CD4-positive, alpha-beta T cell treated with Interleukin-10 for 1 hour (primary cell): ENCODE data around the gene LRP1B.

ENCODE experiments used
- DNase-seq: peaks from one replicate; pipeline ENCODE4 v3.0.0-alpha.2; 2020

Gene LRP1B

GRCh38 chr2:141497272-141497671 is 633.5 kb downstream of the LRP1B start:
- no peak for DNase-seq

DNA sequence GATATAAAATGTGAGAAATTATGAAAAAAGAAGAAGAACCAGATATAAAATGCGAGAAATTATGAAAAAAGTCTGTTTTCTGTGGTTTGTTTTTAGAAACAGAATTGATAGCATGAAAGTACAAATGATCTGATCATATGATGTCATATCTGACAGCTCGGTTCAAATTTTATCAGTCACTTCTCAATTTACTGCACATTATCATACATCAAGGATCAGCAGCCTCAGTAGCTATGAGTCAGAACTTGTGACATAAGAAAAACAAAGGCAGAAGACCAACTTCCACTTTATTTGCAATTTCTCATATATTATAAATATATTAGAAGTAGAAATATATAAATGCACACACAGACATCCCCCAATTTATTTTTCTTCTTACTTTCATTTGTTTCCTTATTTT is 634.0 kb downstream of the LRP1B start:
- no peak for DNase-seq

DNA sequence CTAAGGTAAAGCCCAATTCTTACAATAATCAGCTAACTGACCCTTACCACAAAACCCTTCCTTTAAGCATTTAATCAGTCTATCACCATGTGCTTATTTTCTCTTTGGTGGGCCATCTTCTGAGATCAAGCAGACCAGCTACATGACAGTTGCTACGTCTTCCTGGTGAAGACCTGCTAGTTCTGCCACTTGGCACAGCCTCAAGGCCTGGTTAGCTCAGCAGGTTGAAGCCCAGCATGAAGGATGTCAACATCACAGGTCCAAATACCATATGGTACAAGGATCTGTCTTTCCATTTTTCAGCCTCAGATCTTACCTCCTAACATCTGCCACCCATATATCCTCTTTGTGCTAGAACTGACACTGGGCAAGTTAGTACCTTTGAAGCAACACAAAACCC is 636.9 kb downstream of the LRP1B start:
- DNase-seq: no peak

DNA sequence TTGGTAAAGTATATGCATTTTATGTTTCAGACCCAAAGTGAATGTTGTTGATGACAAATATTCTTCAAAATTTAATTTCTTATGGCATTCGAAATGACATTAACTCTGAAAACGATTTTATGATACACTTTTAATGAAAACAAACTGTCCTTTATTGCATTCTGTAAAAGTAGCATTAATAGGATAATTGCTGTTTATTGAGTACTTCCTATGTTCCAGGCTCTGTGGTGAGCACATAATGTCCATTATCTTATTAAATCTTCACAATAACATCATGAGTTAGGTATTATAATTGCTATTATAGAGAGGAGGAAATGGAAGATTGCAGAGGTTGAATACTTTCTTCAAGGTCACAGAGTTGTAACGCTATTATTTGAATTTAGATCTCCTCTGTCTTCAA is 638.0 kb downstream of the LRP1B start:
- no peak for DNase-seq

DNA sequence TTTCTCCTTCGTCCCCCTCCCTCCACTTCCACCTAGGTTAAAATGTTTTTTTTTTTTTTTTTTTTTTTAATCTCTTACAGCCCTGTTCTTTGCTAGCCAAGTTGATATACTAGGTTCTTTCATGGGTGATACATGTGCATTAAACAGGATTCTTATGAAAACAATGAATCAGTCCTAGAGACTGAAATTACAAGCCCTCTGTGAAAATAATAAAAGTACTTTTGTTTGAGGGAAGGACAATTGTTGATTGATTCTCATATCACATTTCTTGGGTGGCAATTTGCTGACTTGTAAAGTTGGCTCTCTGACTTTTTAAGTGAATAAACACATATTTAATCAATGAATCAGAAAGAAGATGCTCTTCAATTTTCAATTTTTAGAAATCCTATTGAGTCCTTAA is 639.9 kb downstream of the LRP1B start:
- no peak for DNase-seq

DNA sequence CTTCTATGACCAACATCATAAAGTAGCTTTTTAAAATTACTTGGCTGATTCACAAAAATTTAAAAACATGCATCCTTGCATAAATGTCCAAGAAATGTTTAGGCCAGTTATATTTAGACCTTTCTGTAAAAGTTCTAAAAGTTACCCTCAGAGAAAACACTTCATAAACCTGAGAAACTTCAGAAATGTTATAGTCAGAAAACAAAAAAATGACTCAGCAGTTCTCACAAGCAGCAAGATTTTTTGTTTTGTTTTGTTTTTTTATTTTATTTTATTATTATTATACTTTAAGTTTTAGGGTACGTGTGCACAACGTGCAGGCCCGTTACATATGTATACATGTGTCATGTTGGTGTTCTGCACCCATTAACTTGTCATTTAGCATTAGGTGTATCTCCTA is 648.1 kb downstream of the LRP1B start:
- no peak for DNase-seq

GRCh38 chr2:141475801-141476200 is 655.0 kb downstream of the LRP1B start:
- no peak for DNase-seq

GRCh38 chr2:141468761-141469160 is 662.1 kb downstream of the LRP1B start:
- DNase-seq: no peak

GRCh38 chr2:141467331-141467730 is 663.5 kb downstream of the LRP1B start:
- DNase-seq: no peak

DNA sequence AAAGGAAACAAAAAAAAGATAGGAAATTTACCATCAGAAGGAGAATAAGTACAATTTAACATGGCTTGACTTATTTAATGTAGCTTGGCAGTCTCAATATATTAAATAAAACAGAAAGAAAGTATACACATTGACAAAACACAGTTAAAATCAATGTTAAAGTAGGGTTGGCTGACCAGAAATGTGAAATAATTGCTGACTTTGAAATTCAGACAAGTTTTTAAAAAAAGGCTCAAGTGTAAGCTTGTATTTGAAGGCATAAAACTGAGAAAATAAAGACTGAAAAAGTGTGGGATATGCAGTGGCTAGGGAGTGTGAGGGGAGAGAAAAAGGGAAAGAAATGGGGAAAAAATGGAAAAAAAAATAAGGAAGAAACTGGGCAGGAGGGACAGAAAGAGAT is 665.8 kb downstream of the LRP1B start:
- DNase-seq: no peak

GRCh38 chr2:141458351-141458750 is 672.5 kb downstream of the LRP1B start:
- DNase-seq: no peak

DNA sequence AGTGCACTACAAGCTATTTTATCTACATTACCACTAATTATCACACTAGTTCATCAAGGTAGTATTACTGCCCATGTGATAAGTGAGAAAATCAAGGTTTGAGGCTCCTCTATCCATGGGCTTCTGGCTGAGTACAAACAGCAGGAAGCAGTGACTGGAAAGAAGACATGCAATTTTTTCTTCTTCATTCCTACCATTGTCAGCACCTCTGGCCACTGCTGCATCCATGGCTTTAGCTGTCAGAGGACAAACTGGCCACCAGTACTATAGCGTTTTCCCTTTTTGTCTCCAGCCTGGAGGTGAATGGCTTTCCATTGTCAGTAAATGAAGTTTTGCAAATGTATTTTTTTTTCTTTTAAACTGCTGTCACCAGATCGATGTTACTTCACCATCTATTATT is 674.9 kb downstream of the LRP1B start:
- DNase-seq: no peak

DNA sequence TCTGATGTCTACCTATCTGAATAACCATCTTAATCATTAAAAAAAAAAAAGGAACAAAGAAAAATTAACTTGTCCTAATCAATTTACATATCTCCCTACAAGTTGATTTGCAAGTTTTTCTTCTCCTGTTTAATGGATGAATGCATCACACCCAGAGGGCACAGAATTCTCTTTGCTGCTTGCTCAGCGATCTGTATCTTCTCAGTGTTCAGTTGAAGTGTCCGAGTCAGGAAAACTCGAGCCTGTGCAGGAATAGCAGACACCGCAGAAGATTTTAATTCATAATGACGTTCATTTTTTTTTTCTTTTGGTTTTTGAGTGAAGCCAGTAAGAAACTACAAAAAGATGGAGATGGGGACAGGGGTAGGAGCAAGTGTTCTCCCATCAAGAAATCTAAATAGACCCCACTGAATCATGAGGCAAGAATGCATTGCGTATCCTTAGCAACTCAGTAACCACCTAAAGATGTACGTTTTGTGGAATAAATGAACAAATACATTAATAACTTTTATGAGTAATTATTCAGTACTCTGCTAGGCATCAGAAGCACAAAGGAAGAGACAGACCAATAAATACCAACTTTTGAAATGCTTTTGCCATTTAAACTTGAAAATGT is 675.5 kb downstream of the LRP1B start:
- no peak for DNase-seq

DNA sequence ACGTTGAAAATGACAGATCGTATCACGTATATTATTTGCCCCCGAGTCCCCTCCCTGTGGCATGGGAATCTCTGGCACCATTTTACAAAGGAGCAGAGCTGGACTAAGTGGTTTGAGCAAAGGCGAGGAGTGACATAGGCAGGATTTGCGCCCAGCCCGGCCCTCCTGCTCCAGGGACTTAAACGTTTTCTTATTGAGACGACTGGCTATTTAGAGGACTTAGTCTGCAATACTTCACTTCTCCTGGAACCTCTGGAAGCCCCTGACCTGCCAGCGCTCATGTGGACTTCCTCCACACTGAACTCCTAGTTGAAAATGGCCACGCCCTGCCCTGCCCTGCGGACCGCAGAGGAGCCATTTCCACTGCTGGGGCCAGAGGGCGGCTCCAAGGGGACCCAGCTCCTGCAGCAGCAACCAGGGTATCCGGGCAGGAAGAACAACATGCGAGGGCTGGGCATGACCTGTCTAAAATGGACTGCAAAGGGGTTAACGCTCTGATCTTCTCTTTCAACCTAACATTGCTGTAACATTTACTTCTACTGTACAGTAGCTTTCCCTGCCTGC is 690.7 kb downstream of the LRP1B start:
- DNase-seq: no peak

DNA sequence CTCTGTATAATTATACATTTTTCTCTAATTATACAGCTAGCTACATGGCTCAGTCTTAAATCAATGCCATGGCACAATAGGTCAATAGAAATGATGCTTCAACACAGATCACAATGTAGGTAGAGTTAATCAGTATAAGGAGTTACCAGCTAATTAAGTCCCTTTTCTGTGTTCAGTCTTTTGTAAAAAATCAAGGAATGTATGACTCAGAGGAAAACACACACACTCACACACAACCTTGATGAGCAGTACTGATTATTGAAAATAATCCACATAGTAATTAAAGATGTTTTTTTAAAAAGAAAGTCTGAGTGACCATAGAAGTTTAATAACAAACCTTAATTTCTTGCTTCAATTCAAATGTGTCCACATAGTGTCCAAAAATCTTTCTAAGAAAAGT is 691.3 kb downstream of the LRP1B start:
- DNase-seq: no peak

GRCh38 chr2:141438536-141438935 is 692.3 kb downstream of the LRP1B start:
- no peak for DNase-seq

DNA sequence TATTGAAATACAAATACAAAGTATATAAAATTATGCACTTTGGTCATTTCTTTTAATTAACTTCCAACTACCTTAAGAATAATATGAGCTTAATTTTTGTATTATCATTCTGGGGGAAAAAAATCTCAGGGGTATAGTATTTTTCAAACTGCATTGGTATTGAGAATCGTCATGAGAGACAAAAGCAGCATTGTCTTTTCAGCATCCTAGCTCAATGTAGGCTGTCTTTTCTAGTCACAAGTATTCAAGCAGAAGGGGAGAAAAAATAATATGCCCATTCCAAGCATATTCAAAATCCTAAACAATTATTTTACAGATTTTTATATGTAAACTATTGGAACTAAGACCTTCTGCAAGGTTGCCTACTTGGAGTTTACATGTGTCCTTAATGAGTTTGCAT is 693.3 kb downstream of the LRP1B start:
- no peak for DNase-seq

DNA sequence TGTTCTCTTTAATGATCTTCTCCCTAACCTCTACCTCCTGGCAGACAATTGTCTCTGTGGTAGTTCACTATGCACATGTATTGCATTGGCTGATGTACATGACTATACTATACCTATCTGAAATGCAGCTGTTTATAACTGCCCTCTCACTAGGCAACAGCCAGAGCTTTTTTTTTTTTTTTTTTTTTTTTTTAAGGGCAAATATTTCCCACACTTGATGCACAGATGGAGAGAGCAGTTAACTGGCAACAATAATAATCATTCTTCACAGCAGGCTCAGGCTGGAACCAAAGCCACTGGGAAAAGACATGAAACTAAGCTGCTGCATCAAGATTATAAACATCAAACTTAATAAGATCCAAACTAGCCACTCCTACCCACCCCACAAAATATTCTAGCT is 707.7 kb downstream of the LRP1B start:
- no peak for DNase-seq

- no peak for DNase-seq
Observed at GRCh38 chr2:141417246-141417797, 713.5 kb downstream of the LRP1B start.

GRCh38 chr2:141411419-141411818 is 719.4 kb downstream of the LRP1B start:
- no peak for DNase-seq

GRCh38 chr2:141399270-141399669 is 731.5 kb downstream of the LRP1B start:
- DNase-seq: no peak

- DNase-seq: no peak
Observed at GRCh38 chr2:141393214-141393545, 737.6 kb downstream of the LRP1B start.

- DNase-seq: no peak
Observed at GRCh38 chr2:141392517-141393213, 738.2 kb downstream of the LRP1B start.

GRCh38 chr2:141386168-141386567 is 744.6 kb downstream of the LRP1B start:
- DNase-seq: no peak

GRCh38 chr2:141384676-141385075 is 746.1 kb downstream of the LRP1B start:
- DNase-seq: no peak
